NCI-H345 treated with DMSO at 0.1 percent for 48 hours (cell line): Measurements from ENCODE around the gene GOLM1.

Source experiments
- DNase-seq: peaks from one replicate; lab custom pipeline; 2025; ENCODE audit not compliant: unreplicated experiment; lab: John Stamatoyannopoulos, UW

GOLM1 gene

DNA sequence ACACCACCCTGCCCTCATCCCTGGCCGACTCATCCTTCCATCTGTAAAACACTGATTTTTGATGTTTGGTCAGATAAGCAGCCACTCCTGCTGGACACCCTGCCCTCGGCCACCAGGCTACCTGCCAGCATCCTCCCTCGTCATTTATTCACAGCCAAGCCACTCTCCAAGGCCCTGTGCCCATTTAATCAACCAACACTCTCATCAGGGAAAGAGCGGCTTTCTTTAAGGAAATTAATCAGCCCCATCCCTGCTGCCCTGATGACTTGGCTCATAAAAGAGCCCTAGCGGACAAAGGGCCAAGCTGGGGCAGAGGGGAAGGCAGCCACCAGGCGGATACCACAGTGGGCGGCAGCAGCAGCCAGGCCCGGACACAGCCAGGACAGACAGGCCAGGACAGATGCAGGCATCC lies 52.4 kb downstream of the GOLM1 start:
- no peak for DNase-seq

DNA sequence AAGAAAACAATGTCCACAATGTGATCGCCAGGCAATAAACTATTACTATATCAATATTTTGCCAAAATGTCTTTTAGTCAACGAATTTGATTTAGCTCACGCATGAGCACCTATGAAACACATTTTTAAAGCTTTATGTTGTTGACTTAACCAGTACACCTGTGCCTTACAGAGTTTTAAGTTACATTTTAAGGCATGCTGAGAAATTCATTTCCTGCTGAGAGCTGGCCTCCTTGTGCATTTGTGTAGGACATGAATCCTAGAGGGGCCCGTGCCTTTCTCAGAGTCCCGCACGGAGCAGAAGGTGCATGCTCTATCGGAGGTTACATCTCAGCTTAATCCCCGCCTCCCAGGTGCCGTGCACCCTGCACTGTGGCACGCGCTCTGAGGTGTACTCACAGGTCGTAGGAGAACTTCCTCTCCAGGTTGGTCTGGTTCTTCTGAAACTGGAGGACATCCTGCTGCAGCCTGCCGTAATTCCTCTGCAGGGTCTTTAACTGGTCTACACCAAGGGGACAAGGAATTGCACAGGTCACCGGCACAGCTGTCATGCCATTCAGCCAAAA lies 53.2 kb downstream of the GOLM1 start:
- DNase-seq, result no peak

DNA sequence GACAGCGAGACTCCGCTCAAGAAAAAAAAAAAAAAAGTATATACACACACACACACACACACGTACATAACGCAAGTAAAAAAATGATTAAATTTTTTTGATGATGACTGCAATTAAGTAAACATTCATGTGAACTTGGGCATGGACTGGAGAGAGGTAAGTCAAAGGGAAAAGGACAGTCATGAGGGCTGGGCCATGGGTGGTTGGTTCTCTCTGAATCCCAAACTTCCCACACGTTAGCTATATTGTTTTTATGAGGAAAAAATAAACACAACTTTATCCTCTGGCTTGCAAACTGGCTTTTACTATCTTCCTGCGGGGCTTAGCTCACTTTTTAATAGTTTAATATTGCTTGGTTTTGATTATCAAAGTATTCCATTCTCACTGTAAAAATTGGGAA lies 53.7 kb downstream of the GOLM1 start:
- no peak for DNase-seq

DNA sequence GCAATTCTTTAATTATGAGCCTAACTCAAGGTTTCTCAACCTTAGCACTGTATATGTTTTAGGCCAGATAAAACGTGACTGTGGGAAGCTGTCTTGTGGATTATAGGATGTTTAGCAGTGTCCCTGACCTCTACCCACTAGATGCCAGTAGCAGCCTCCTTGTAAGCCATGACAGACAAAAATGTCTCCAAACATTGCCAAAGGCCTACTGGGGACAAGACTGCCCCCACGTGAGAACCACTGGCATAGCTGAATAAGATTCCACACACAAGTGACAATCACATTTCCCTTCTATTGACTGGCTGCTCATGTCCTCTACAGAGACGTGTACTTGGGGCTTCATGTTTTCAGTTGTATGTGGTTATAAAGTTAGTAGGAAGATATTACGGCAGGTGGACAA lies 55.4 kb downstream of the GOLM1 start:
- DNase-seq, result no peak

DNA sequence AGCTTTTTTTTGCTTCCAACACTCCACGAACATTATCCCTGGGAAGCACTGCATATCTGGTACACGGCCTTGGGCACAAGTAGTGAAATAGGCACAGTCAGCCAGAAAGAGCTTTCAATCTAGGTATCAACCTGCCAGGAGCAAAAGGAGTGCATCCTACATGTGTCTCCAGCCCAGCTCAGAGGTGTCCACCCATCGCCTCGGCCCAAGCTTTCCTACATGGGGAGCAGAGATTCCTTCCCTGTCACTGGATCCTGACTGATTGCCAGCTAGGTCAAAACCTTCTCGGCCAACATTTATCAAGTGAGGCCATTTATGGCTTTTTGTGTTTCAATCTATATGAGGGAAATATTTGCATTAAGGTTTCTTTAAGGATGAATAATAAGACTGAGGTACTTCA lies 55.8 kb downstream of the GOLM1 start:
- no peak for DNase-seq

DNA sequence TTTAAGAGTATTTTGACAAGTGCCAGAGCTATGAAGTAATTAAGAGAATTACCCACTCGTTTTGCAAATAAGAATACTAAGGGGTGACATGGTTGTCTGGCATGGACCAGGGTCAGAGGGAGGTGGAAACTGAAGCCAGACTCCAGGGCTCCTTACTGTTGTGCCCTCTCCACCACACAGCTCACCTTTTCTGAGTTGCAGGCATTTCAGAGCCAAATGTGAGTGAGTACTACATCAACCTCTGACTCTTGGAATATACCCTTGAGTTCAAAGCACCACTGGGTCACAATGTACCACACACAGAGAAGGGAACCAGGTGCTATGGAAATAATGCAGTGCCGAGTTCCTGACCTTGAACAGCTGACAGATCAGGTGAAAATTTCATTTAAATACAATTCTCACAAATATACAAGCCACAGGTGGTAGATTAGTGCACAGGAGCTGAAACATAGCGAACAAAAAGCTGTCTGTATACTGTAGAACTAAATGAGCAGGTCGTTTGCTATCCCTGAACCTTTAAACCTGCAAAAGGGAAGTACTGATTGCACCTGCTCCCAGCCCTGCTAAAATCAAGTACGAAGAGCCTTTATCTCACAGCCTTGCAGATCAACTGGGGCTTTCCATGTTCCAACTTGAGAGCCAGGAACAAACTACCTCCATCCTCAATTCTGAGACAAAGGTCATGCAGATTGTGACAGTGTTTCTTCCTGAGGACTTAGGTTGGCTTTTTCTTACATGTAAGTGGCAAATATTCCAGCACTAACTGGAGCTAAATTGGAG lies 57.0 kb downstream of the GOLM1 start:
- no peak for DNase-seq

DNA sequence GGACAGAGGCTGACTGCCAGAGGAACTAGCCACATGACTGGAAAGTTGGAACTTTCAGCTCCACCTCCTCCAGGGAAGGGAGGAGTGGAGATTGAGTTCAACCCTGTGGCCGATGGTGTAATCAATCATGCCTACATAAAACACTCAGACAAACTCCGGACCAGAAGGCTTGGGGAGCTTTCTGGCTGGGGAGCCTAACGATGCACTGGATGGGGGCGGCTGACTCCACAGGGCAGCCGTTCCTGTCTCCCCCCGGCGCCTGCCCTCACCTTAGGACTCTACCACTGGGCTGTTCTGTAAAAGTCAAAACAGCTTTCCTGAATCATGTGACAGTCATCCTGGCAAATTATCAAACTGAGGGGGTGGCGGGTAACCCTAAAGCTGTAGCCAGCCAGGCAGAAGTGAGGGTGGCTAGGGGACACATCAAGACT lies 58.0 kb downstream of the GOLM1 start:
- DNase-seq, result no peak

DNA sequence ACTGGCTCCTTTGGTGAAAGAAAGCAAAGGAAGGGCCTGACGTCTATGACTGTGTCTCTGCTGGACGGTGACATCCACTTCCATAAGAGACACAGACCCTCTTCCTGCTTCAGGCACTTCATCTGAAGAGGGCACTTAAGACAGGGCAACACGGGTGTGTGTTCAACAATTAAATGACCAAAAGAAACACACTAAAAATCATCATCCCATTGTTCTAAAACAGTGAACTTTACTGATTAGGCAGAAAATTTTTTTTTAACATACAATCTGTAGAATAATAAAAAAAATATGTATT lies 58.5 kb downstream of the GOLM1 start:
- no peak for DNase-seq

DNA sequence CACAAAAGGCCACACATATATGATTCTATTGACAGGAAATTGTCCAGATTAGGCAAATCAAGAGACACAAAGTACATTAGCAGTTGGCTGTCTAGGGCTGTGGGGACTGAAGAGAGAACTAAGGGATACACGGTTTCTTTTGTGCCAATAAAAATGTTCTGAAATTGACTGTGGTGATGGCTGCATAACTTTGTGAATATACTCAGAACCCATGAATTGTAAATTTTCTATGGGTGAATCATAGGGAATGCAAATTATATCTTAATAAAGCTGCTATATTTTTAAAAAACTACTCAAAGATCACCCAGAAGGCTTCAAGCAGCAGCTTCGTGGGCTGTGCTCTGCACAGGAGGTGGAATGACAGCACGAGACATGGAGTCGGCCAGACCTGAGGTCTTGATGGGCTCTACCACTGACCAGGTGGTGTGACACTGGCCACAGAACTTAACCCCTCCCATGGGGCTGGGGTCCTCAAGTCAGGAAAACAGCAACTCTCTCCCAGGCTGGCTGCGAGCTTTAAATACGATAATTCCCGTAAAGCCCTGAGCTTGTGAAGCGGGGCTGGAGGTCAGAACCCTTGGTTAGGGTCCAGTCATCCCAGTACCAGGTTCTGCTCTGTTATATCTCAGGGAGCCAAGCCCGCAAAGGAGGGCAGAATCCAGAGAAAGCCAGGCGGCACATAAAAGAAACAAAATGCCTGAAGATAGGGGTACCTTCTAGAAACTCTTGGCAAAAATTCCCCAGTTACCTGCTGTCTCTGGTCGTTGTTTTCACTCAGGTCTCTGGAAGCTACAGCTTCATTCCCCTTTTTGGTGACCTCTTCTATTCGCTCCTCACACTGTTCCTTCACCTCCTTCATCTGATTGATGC lies 59.1 kb downstream of the GOLM1 start:
- DNase-seq, result no peak

DNA sequence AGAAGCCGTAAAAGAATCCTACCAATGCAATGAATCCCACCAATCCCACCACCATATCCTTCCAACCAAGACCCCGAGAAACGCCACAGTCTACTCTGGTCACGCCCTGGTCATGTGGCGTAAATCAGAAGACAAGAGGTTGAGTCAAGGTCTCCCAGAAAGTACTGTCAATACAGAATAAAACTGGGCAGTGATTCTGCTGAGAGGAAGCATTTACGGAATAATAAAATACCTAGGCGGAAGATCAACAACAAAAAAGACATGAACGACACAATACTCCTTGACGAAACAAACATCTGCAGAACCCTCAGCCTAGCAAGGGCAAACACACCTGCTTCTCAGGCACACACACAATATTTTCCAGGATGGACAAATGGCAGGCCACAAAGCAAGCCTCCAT lies 62.8 kb downstream of the GOLM1 start:
- DNase-seq, result peak; percentile 16

DNA sequence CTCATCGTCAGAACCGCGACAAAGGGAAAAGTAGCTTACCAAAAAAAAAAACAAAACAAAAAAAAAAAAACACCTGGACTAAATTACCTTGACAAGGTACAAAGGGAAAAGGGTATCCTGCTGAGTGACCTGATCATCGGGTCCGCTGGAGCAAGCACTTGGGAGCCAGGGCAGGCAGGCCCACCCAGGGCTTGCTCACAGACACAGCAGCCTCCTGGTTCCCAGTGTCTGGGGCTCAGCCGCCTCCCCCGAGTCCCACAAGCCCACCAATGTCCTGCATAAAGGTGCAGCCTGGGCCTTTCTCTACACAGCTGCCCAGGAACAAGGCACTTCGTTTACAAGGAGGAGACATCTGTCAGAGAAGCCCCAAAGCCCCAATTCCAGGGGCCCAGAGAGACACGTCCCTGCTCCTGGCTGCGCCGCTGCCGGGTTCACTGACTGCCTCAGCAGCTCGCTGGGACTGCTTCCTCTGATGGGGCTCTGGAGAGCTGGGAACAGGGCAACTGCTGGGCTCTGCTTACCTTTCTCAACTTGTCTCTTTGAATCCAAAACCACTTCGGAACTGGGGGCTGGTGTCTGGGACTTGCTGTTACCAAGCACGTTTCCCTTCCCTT lies 63.4 kb downstream of the GOLM1 start:
- DNase-seq, result peak; percentile 36

DNA sequence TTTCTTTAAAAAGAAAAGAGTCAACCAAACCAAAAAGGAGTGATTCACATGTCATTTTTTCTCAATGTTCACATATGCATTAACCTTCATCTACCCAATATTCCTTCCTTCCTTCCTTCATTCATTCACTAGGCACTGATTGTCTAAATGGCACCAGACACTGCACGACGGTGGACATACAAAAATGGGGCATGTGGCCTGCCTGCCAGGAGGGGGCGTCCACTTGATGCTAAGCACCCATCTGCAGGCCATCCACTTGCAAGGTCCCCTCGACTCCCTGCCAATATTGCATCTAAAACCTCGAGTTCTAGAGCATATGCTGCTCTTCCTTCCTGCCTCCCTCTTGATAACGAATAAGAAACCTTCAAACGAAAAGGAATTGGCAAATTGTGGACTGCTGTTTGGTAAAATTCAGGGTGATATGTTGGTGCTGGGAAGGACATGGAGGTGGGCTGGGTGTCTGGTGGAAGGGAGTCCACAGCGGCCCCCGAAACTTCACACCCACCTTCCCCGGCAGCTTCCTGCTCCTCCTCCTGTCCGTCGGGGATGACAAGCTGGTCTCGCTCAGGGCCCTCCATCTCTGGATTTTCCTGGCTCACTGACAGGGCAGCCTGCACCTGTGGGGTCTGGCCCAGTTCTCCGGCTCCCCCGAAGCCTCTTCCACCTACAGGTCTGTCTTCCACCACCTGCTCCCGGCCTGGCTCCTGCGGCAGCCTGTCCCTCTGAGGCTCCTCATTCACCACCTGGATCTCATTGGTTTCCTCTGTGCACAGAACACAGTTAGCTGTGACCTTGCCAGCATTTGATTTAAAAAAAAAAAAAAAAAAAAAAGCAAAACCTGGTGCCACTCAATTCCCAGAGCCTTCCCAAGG lies 64.3 kb downstream of the GOLM1 start:
- peak; percentile 30 for DNase-seq

DNA sequence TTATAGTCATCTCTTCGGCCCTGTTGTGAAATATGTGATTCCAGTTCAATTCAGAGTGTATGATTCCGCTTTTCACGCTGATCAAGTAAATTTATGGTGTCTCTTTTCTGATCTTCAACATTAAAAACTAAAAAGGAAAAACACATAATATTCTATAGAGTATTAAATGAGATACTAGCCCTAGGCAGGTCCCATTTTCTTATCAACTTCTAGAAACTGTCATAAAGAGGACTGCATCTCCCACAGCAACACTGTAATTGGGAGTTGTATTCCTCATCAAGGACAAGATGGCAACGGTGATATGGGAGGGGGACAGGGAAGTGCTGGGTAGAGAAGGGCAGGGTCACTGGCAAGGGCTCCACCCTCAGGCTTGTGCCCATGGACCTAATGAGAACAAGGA lies 71.6 kb downstream of the GOLM1 start:
- DNase-seq, result no peak

DNA sequence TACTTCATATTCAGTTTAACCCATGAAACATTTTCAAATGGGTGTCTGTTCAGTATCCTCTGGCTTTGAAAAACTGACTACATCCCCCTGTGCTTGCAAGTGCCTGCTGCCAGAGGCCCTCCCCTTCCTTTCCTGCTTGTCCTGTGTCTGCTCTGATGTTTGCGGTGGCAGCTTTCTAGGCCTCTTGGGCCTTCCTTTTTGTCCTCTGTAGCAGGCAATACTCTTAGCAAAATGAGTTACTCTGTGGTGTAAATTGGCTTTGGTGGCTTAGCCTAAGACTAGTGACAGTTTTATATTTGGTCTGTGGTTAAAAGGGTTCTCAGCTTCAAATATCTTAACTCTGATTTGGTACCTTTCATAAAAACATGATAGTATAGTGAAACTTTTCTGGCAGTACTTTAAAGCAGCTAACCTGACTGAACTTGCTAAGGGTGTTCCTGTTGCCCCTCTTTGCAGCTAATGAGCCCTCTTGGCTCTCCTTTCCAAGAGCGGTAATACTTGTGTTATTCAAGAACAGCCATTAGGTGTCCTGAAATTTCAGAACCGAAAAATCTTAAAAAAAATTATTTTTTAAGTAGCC lies 76.6 kb downstream of the GOLM1 start:
- DNase-seq, result no peak

DNA sequence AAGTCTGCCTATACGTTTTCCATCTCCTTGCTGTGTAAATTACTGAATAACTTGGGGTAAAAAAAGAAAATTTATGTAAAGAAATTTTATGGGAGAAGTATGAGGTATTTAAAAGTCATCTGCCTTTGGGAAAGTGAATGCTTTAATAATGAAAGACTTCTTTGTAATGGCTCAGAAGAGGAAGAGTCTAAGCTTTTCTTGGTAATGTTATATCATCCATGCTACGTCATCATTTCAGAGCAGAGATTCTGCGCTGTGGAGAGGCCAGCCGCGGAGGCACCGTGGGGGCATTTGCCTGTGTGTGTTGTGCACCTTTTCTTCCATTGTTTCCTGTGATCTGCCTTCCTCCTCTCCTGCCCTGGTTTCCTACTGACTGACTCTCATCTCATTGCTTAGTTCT lies 78.2 kb downstream of the GOLM1 start:
- DNase-seq, result no peak

DNA sequence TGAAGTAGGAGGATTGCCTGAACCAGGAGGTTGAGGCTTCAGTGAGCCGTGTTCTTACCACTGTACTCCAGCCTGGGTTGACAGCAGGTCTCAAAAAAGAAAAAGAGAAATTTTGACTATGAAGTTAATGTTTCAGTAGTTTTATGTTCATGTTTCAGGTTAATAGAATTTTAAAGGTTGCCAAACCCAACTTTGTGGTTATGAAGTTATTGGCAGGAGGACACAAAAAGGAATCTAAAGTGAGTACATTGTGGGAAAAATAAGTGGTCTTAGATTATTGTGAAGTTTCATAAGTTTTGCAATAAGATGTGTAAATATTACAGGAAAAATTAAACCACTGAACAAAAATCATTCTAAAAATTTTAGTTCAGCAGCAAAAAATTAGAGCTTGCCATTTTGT lies 78.6 kb downstream of the GOLM1 start:
- DNase-seq, result no peak

DNA sequence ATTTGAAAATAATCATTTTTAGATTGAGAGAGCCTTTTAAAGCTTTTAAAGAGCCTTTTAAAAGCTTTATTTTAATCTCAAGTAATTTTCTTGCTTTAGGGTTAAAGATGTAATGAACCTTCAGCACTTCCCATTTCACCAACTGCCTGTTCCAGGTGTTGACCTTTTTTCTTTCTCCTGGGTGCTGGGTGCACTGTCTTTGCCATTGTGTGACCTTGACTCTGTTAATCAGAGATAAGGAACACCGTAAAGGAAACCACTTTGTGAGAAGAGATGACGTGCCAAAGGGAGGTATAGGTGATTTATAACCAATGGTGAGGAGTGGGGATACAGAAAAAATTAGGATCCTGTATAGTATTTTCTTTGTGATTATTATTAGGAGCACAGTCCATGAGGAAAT lies 90.2 kb downstream of the GOLM1 start:
- DNase-seq, result no peak

DNA sequence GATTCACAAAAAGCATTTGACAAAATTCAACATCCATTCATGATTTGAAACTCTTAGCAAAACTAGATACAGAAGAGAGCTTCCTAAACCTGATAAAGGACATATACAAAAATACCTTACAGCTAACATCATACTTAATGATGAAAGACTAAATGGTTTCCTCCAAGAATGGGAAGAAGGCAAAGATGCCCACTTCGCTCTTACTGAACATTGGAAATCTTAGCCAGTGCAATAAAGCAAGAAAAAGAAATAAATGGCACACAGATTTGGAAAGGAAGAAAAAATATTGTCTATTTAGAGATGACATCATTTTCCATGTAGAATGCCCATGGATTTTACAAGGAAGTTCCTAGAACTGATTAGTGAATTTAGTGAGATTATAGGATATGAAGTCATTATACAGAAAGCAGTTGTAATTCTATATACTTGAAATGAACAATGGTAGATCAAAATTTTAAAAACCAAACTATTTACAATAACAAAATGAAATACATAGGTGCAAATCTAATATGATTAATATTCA lies 94.0 kb downstream of the GOLM1 start:
- no peak for DNase-seq

DNA sequence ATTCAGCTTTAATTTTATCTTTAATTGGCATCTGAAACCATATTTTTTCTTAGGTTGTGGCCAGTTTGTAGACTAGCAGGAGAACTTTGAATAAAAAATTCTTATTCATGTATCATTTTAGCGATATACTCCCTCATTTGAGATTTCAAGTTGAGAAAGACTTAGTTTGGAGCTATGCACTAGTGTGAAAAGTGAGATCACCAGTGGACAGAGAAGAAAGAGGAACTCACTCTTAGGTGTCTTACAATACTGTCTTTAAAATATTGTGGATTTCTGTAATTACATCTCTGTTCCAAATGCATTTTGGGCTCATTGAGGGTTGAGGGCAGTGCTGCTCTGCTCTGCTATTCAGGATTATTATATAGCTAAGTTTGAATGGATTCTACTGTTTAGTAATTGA lies 103.8 kb downstream of the GOLM1 start:
- DNase-seq, result no peak

DNA sequence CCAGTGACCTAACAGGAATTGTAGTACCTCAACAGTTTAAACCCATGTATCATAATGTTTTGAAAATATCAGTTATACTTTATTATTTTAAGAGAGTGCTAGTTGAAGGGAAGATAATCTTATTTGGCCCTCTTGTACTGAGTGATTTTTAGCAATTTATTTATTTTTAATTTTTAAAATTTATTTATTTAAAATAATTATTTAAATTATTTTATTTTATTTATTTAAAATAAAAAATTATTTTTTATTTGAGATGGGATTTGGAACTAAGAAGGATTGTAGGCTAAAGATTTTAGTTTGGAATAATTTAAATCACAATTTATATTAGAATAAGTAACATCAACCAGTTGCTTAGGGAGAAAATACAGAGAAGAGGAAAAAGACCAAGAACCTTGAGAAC lies 104.3 kb downstream of the GOLM1 start:
- no peak for DNase-seq
